Stimulated activated CD4-positive, alpha-beta T cell treated with anti-CD3 and anti-CD28 coated beads, TNF-alpha, amount 100 ng/mL, for 48 hours (primary cell): ENCODE data around the gene NRAP.

ENCODE experiments used
- DNase-seq, 3 donors: peaks; one replicate each; pipeline ENCODE4 v3.0.0-alpha.2; 2020; ENCODE audit warnings: low read depth in 3 of 3

NRAP gene

GRCh38 chr10:113663908-113664307, at the start of gene NRAP:
NRAP (minus strand) TSS chr10:113664041; CDS start chr10:113663882, 159 bp downstream.
- no peak for DNase-seq

- no peak for DNase-seq
Measured at GRCh38 chr10:113713640-113713982, 49.8 kb upstream of the NRAP start.

- no peak for DNase-seq
Measured at GRCh38 chr10:113712755-113713639, 49.2 kb upstream of the NRAP start.

GRCh38 chr10:113712024-113712423, 48.2 kb upstream of the NRAP start:
- no peak for DNase-seq

GRCh38 chr10:113711142-113711541, 47.3 kb upstream of the NRAP start:
- no peak for DNase-seq

GRCh38 chr10:113709221-113709838, 45.5 kb upstream of the NRAP start:
- no peak for DNase-seq

GRCh38 chr10:113708640-113709039, 44.8 kb upstream of the NRAP start:
- no peak for DNase-seq

- DNase-seq, result no peak
Measured at GRCh38 chr10:113706623-113707022, 42.8 kb upstream of the NRAP start.

GRCh38 chr10:113705344-113705652, 41.5 kb upstream of the NRAP start:
- DNase-seq, result no peak

GRCh38 chr10:113704637-113705343, 40.9 kb upstream of the NRAP start:
- DNase-seq, result peak in 1 of 3 donors; percentile 8

- no peak for DNase-seq
Measured at GRCh38 chr10:113697595-113697994, 33.8 kb upstream of the NRAP start.

- DNase-seq, result no peak
Measured at GRCh38 chr10:113695691-113696090, 31.9 kb upstream of the NRAP start.

- no peak for DNase-seq
Measured at GRCh38 chr10:113693348-113693747, 29.5 kb upstream of the NRAP start.

- DNase-seq, result no peak
Measured at GRCh38 chr10:113692271-113692670, 28.4 kb upstream of the NRAP start.

- DNase-seq, result no peak
Measured at GRCh38 chr10:113691381-113691780, 27.5 kb upstream of the NRAP start.

- no peak for DNase-seq
Measured at GRCh38 chr10:113690749-113691148, 26.9 kb upstream of the NRAP start.

GRCh38 chr10:113689574-113689973, 25.7 kb upstream of the NRAP start:
- no peak for DNase-seq

- DNase-seq, result no peak
Measured at GRCh38 chr10:113689057-113689456, 25.2 kb upstream of the NRAP start.

- no peak for DNase-seq
Measured at GRCh38 chr10:113687037-113687436, 23.2 kb upstream of the NRAP start.

- DNase-seq, result no peak
Measured at GRCh38 chr10:113686028-113686427, 22.2 kb upstream of the NRAP start.

- no peak for DNase-seq
Measured at GRCh38 chr10:113683300-113683699, 19.5 kb upstream of the NRAP start.

GRCh38 chr10:113681533-113682470, 18.0 kb upstream of the NRAP start:
- DNase-seq, result peak; percentile 3 to 34 (median 26)
